ENCODE results near the gene FLT1. TPM values are rescaled to one million over a fixed set of nuclear protein-coding genes. Genes with fewer than 3 reads are reported as not detected.

The FLT1 gene
- total RNA-seq, 3 donors from 2014 or later = 17.0 to 44.6 (median 29.0) TPM

GRCh38 chr13:28271056-28271840, 223.7 kb downstream of the FLT1 start:
- Histone ChIP-seq H3K36me3 (peaks cover 3% of the 10 kb centered on the region), H3K4me1 (no peaks in the 10 kb centered on the region), H3K27me3 (no peaks in the 10 kb centered on the region), H3K27ac (no peak overlapping the region), H3K9me3 (no peaks in the 10 kb centered on the region), H3K4me3 (no peak overlapping the region)
- DNase-seq (ENCODE audit: low spot score in 2 of 2) = no peak
- intact Hi-C loops (cut with DNase I; ENCODE audit: low total_unique reads) = no loop called here
- TF ChIP-seq POLR2AphosphoS5 (IDR thresholded peaks at IDR 0.05) = no peak
- TF ChIP-seq CTCF (IDR thresholded peaks at IDR 0.05) = no peak
- no peak for TF ChIP-seq POLR2A (IDR thresholded peaks at IDR 0.05)

GRCh38 chr13:28268800-28269223, 226.1 kb downstream of the FLT1 start:
- Histone ChIP-seq H3K36me3 (peaks cover 4% of the 10 kb centered on the region), H3K4me1 (no peaks in the 10 kb centered on the region), H3K27ac (no peak overlapping the region), H3K4me3 (no peak overlapping the region), H3K9me3 (no peaks in the 10 kb centered on the region), H3K27me3 (no peaks in the 10 kb centered on the region)
- intact Hi-C loops (cut with DNase I; ENCODE audit: low total_unique reads) = no loop called here
- no peak for DNase-seq (ENCODE audit: low spot score in 2 of 2)
- TF ChIP-seq POLR2AphosphoS5 (IDR thresholded peaks at IDR 0.05) (no peak), POLR2A (IDR thresholded peaks at IDR 0.05) (no peak), CTCF (IDR thresholded peaks at IDR 0.05) (no peak)

- Histone ChIP-seq H3K4me3 (no peak overlapping the region), H3K9me3 (no peaks in the 10 kb centered on the region), H3K27me3 (no peaks in the 10 kb centered on the region), H3K4me1 (no peaks in the 10 kb centered on the region), H3K36me3 (peaks cover 4% of the 10 kb centered on the region), H3K27ac (no peak overlapping the region)
- intact Hi-C loops (cut with DNase I; ENCODE audit: low total_unique reads) = no loop called here
- DNase-seq (ENCODE audit: low spot score in 2 of 2) = no peak
- TF ChIP-seq CTCF (IDR thresholded peaks at IDR 0.05) = no peak
- TF ChIP-seq POLR2AphosphoS5 (IDR thresholded peaks at IDR 0.05) = no peak
- TF ChIP-seq POLR2A (IDR thresholded peaks at IDR 0.05) = no peak
Observed at GRCh38 chr13:28267497-28267896, 227.4 kb downstream of the FLT1 start.

- TF ChIP-seq POLR2AphosphoS5 (IDR thresholded peaks at IDR 0.05) (no peak), CTCF (IDR thresholded peaks at IDR 0.05) (no peak), POLR2A (IDR thresholded peaks at IDR 0.05) (no peak)
- Histone ChIP-seq H3K27ac (no peak overlapping the region), H3K9me3 (no peaks in the 10 kb centered on the region), H3K4me1 (no peaks in the 10 kb centered on the region), H3K4me3 (no peak overlapping the region), H3K27me3 (no peaks in the 10 kb centered on the region), H3K36me3 (no peaks in the 10 kb centered on the region)
- no peak for DNase-seq (ENCODE audit: low spot score in 2 of 2)
- intact Hi-C loops (cut with DNase I; ENCODE audit: low total_unique reads) = loop anchor here (10.0 kb wide), 1 partner anchor 1186 kb away; no protein-coding TSS in a partner anchor
Observed at GRCh38 chr13:28258417-28258816, 236.5 kb downstream of the FLT1 start.

- Histone ChIP-seq H3K27ac (no peak overlapping the region), H3K9me3 (no peaks in the 10 kb centered on the region), H3K4me1 (no peaks in the 10 kb centered on the region), H3K36me3 (no peaks in the 10 kb centered on the region), H3K27me3 (no peaks in the 10 kb centered on the region), H3K4me3 (no peak overlapping the region)
- DNase-seq (ENCODE audit: low spot score in 2 of 2) = no peak
- TF ChIP-seq POLR2A (IDR thresholded peaks at IDR 0.05) (no peak), POLR2AphosphoS5 (IDR thresholded peaks at IDR 0.05) (no peak), CTCF (IDR thresholded peaks at IDR 0.05) (no peak)
- intact Hi-C loops (cut with DNase I; ENCODE audit: low total_unique reads) = loop anchor here (10.0 kb wide), 1 partner anchor 1187 kb away; no protein-coding TSS in a partner anchor
Observed at GRCh38 chr13:28257305-28257704, 237.6 kb downstream of the FLT1 start.

All from breast epithelium (tissue), 4 donors.